OCI-LY7 (cell line): ENCODE measurements around the gene PEX11G.

ENCODE experiments used
- CTCF ChIP-seq: fragments of 200-600 bp; sonication (generic); conservative IDR thresholded peaks from 2 replicates; pipeline ENCODE4 v1.5.1; 2014; ENCODE audit warnings: mild to moderate bottlenecking, antibody characterized with exemption, low read length, moderate library complexity, mixed read lengths
- EZH2phosphoT487 ChIP-seq: fragments of 200-600 bp; sonication (generic); IDR thresholded peaks from 2 replicates; pipeline ENCODE4 v1.6.1; 2018; ENCODE audit warnings: low read depth, borderline replicate concordance, mild to moderate bottlenecking, mixed run types, antibody characterized with exemption, low read length, moderate library complexity, mixed read lengths

GRCh38 chr19:7522923-7523667 lies 34.3 kb upstream of the PEX11G start:
- TF ChIP-seq CTCF (no peak), EZH2phosphoT487 (no peak)
